Common myeloid progenitor, CD34-positive (primary cell): Measurements from ENCODE around the gene SYCE3.
"Not testable (repeated sequence)": the region's sequence is repeated elsewhere in the genome, so short reads cannot be mapped to it uniquely, and the experiment has no call there.

Source experiments
- CTCF ChIA-PET: fragments of 350-600 bp; sonication (Branson Sonifier 250); formaldehyde crosslinking; loops from one replicate; lab custom pipeline; 2021; ENCODE audit warnings: antibody characterized with exemption; lab: Charles Lee
- POLR2A ChIA-PET: fragments of 350-600 bp; sonication (Branson Sonifier 250); formaldehyde crosslinking; loops from one replicate; lab custom pipeline; 2021; ENCODE audit warnings: antibody characterized with exemption; lab: Charles Lee
- DNase-seq, 3 donors: peaks; one replicate each; pipeline versions ENCODE4 v3.0.0 to v3.0.0-alpha.2; 2013
- H3K27ac ChIP-seq, 2 experiments: 1 replicate in 1 of 2; 2 replicates in 1 of 2; pipeline ENCODE4 v1.7.0; 2013; ENCODE audit warnings: inconsistent platforms in 2 of 2, low read length in 2 of 2, mild to moderate bottlenecking in 2 of 2, low read depth in 1 of 2, moderate library complexity in 1 of 2; ENCODE audit not compliant: severe bottlenecking in 2 of 2, insufficient read depth in 1 of 2, poor library complexity in 1 of 2
- H3K27me3 ChIP-seq, 5 experiments: replicated peaks in 2 of 5; 1 replicate in 3 of 5; 2 replicates in 2 of 5; pipeline versions ENCODE4 v1.6.1 to v1.7.0; 2013; ENCODE audit warnings: low read length in 4 of 5, mild to moderate bottlenecking in 2 of 5, moderate library complexity in 2 of 5, inconsistent platforms in 1 of 5; ENCODE audit not compliant: insufficient read depth in 5 of 5, control insufficient read depth in 4 of 5
- H3K36me3 ChIP-seq, 4 experiments: 1 replicate in 2 of 4; 2 replicates in 2 of 4; pipeline versions ENCODE4 v1.6.1 to v1.7.0; 2013; ENCODE audit warnings: low read length in 3 of 4, control low read depth in 1 of 4, mild to moderate bottlenecking in 1 of 4; ENCODE audit not compliant: control insufficient read depth in 4 of 4, insufficient read depth in 4 of 4
- H3K4me1 ChIP-seq, 4 experiments: 1 replicate in 3 of 4; 2 replicates in 1 of 4; pipeline versions ENCODE4 v1.6.1 to v1.7.1; 2013; ENCODE audit warnings: low read length in 3 of 4, mild to moderate bottlenecking in 3 of 4, control low read depth in 1 of 4, inconsistent platforms in 1 of 4, moderate library complexity in 1 of 4; ENCODE audit not compliant: control insufficient read depth in 4 of 4, insufficient read depth in 4 of 4; ENCODE audit errors: control extremely low read depth in 1 of 4
- H3K4me3 ChIP-seq, 7 experiments: 1 replicate in 4 of 7; 2 replicates in 3 of 7; pipeline versions ENCODE4 v1.5.1 to v1.7.0; 2013; ENCODE audit warnings: mild to moderate bottlenecking in 7 of 7, low read length in 6 of 7, moderate library complexity in 6 of 7, inconsistent platforms in 2 of 7, low read depth in 2 of 7, control low read depth in 1 of 7; ENCODE audit not compliant: insufficient read depth in 4 of 7, control insufficient read depth in 1 of 7; ENCODE audit errors: extremely low read depth in 1 of 7
- H3K9me3 ChIP-seq, 5 experiments: 1 replicate in 4 of 5; 2 replicates in 1 of 5; pipeline versions ENCODE4 v1.6.1 to v1.7.1; 2013; ENCODE audit warnings: low read length in 4 of 5, mild to moderate bottlenecking in 2 of 5, inconsistent platforms in 1 of 5, low read depth in 1 of 5, moderate library complexity in 1 of 5; ENCODE audit not compliant: control insufficient read depth in 4 of 5, insufficient read depth in 2 of 5; ENCODE audit errors: control extremely low read depth in 1 of 5
- WGBS: methylation state at CpG from one replicate; pipeline ENCODE4 v1.1.5; 2013; ENCODE audit not compliant: insufficient coverage; 5-methylcytosine and 5-hydroxymethylcytosine counted together

Gene SYCE3

GRCh38 chr22:50522208-50522805 lies 40.4 kb downstream of the SYCE3 start:
- no peak overlapping the region for H3K4me3 ChIP-seq
- POLR2A ChIA-PET: interaction anchor here (1.4 kb wide), 1 partner anchor 14 kb away, joined by 5 read pairs; the partner anchor contains the start of genes LMF2 and NCAPH2
- H3K27me3 ChIP-seq: no peaks in the 10 kb centered on the region
- DNase-seq: no peak
- peaks cover 2 to 60% (median 46%) of the 10 kb centered on the region in 4 experiments for H3K36me3 ChIP-seq
- 95% methylated on average over 10 of the region's 15 CpGs for WGBS
- no peaks in the 10 kb centered on the region for H3K9me3 ChIP-seq
- H3K4me1 ChIP-seq: peaks cover 2 to 28% (median 25%) of the 10 kb centered on the region in 4 experiments
- H3K27ac ChIP-seq: no peak overlapping the region
- CTCF ChIA-PET: interaction anchor here (0.8 to 1.4 kb wide), 5 partner anchors 9 to 50 kb away, joined by 3 read pairs; no protein-coding TSS in a partner anchor

- Histone ChIP-seq H3K4me3 (no peak overlapping the region), H3K27ac (no peak overlapping the region), H3K27me3 (no peaks in the 10 kb centered on the region), H3K9me3 (no peaks in the 10 kb centered on the region), H3K4me1 (peaks cover 2 to 22% (median 19%) of the 10 kb centered on the region in 4 experiments), H3K36me3 (peaks cover 2 to 66% (median 49%) of the 10 kb centered on the region in 4 experiments)
- 98% methylated on average over 9 of the region's 10 CpGs for WGBS
- ChIA-PET POLR2A (interaction anchor here (1.4 kb wide), 1 partner anchor 13 kb away, joined by 5 read pairs; the partner anchor contains the start of genes LMF2 and NCAPH2), CTCF (no interaction called here)
- no peak for DNase-seq
Observed at GRCh38 chr22:50521710-50522109, 41.0 kb downstream of the SYCE3 start.

- ChIA-PET CTCF (no interaction called here), POLR2A (interaction anchor here (1.4 kb wide), 1 partner anchor 13 kb away, joined by 5 read pairs; the partner anchor contains the start of genes LMF2 and NCAPH2)
- DNase-seq: no peak
- peaks cover 2 to 15% (median 14%) of the 10 kb centered on the region in 4 experiments for H3K4me1 ChIP-seq
- H3K36me3 ChIP-seq: peaks cover 2 to 71% (median 51%) of the 10 kb centered on the region in 4 experiments
- WGBS: 98% methylated on average over 12 of the region's 13 CpGs
- H3K27ac ChIP-seq: no peak overlapping the region
- H3K27me3 ChIP-seq: no peaks in the 10 kb centered on the region
- H3K4me3 ChIP-seq: no peak overlapping the region
- no peaks in the 10 kb centered on the region for H3K9me3 ChIP-seq
Observed at GRCh38 chr22:50520826-50521453, 41.8 kb downstream of the SYCE3 start.

- CTCF ChIA-PET, H3K27me3 ChIP-seq, DNase-seq, H3K9me3 ChIP-seq, POLR2A ChIA-PET, H3K27ac ChIP-seq, H3K4me3 ChIP-seq: not testable (repeated sequence)
- peaks cover 2 to 75% (median 51%) of the 10 kb centered on the region in 4 experiments for H3K36me3 ChIP-seq
- 98% methylated on average over 7 of the region's 8 CpGs for WGBS
- peaks cover 2 to 13% (median 12%) of the 10 kb centered on the region in 4 experiments for H3K4me1 ChIP-seq
Observed at GRCh38 chr22:50520184-50520583, 42.5 kb downstream of the SYCE3 start.

GRCh38 chr22:50519151-50519550 lies 43.6 kb downstream of the SYCE3 start:
- ChIA-PET POLR2A (no interaction called here), CTCF (no interaction called here)
- no peak overlapping the region for H3K4me3 ChIP-seq
- DNase-seq: no peak
- peaks cover 2 to 82% (median 50%) of the 10 kb centered on the region in 4 experiments for H3K36me3 ChIP-seq
- no peaks in the 10 kb centered on the region for H3K27me3 ChIP-seq
- 97% methylated on average over 8 of the region's 8 CpGs for WGBS
- no peaks in the 10 kb centered on the region for H3K9me3 ChIP-seq
- peaks cover 0 to 4% (median 2%) of the 10 kb centered on the region in 4 experiments for H3K4me1 ChIP-seq
- H3K27ac ChIP-seq: no peak overlapping the region

GRCh38 chr22:50518606-50519005 lies 44.1 kb downstream of the SYCE3 start:
- Histone ChIP-seq H3K36me3 (peaks cover 2 to 79% (median 46%) of the 10 kb centered on the region in 4 experiments), H3K9me3 (no peaks in the 10 kb centered on the region), H3K27me3 (no peaks in the 10 kb centered on the region), H3K4me1 (no peaks in the 10 kb centered on the region), H3K27ac (no peak overlapping the region), H3K4me3 (no peak overlapping the region)
- 95% methylated on average over 7 of the region's 7 CpGs for WGBS
- no peak for DNase-seq
- CTCF ChIA-PET: interaction anchor here (1.6 kb wide), 1 partner anchor 22 kb away, joined by 4 read pairs; no protein-coding TSS in a partner anchor
- POLR2A ChIA-PET: no interaction called here
